Measurements from ENCODE around the gene SLC25A24.
"Not testable (repeated sequence)": the region's sequence is repeated elsewhere in the genome, so short reads cannot be mapped to it uniquely, and the experiment has no call there.

SLC25A24 gene

DNA sequence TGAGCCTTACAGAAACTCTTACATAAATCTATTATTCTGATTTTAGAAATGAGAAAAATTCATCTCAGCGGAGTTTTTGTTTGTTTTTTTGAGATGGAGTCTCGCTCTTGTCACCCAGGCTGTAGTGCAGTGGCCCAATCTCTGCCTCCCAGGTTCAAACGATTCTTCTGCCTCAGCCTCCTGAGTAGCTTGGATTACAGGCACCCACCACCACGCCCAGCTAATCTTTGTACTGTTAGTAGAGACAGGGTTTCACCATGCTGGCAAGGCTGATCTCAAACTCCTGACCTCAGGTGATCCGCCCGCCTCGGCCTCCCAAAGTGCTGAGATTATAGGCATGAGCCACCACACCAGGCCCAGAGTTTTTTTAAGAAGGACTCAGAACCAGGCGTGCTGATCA, 60.6 kb downstream of the SLC25A24 start:
- not testable (repeated sequence) for DNase-seq (ENCODE audit: low read depth)

GRCh38 chr1:108133148-108133547, 67.0 kb downstream of the SLC25A24 start:
- DNase-seq (ENCODE audit: low read depth) = not testable (repeated sequence)

DNA sequence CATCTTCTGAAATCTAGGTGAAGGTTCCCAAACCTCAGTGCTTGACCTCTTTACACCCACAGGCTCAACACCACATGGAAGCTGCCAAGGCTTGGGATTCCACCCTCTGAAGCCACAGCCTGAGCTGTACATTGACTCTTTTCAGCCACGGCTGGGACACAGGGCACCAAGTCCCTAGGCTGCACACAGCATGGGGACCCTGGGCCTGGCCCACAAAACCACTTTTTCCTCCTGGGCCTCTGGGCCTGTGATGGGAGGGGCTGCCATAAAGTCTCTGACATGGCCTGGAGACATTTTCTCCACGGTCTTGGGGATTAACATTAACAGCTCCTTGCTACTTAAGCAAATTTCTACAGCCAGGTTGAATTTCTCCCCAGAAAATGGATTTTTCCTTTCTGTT, 67.8 kb downstream of the SLC25A24 start:
- DNase-seq (ENCODE audit: low read depth) = not testable (repeated sequence)

DNA sequence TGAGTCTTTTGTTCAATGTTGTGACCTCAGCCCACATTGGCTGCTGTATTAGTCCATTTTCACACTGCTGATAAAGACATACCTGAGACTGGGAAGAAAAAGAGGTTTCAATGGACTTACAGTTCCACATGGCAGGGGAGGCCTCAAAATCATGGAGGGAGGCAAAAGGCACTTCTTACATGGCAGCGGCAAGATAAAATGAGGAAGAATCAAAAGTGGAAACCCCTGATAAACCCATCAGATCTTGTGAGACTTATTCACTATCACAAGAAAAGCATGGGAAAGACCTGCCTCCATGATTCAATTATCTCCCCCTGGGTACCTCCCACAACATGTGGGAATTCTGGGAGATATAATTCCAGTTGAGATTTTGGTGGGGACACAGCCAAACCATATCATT, 68.9 kb downstream of the SLC25A24 start:
- not testable (repeated sequence) for DNase-seq (ENCODE audit: low read depth)

DNA sequence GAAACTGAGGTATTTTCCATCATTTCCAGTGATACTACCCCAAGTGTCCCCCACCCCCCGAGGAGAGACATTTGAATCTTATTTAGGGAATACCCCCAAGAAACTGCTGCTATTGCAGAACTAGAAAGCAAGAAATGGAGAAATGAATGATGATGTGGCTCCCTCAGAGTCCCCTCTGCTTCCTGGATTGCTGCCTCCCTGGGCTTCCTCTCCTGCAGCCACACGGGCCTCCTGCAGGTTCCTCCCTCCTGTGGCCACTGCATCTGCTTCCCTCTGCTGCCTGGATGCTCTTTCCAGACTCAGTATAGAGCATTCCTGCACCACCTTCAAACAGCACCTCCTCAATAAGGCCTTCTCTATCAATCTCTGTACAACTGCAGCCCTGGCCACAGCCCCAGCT, 69.3 kb downstream of the SLC25A24 start:
- no peak for DNase-seq (ENCODE audit: low read depth)

- no peak for DNase-seq (ENCODE audit: low read depth)
Observed at GRCh38 chr1:108129999-108130398, 70.1 kb downstream of the SLC25A24 start.

- DNase-seq (ENCODE audit: low read depth) = peak; percentile 26
Observed at GRCh38 chr1:108125312-108126138, 74.6 kb downstream of the SLC25A24 start.

DNA sequence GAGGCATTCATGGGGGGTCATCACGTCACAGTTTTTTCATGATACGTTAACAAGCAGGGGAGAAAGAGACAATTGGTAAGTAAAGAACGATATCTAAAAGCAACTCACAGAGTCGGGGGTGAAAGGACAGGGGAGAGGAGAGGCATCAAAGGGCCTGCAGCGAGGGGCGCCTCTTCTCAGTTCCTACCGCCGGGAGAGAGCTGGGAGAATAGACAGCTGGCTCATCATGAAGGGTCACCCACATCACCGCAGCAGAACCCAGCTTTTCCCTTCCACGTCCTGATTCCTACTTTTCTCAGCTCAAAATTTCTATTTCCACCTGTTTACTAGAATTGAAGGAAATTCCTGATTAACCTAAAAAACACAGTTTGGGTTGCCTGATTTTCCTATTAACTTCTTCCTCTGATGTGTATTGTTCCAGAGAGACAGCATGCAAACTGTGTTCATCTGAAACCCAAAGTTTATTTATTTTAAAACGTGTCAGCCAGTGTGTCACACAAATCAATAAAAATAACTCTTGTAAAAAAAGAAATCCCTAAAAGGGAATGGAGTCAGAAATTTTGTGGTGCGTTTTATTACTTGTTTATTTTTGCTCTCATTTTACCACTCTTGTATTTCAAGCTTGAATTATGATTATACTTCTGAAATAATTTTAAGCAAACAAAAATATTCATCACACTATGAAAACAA, 75.4 kb downstream of the SLC25A24 start:
- DNase-seq (ENCODE audit: low read depth) = no peak

- no peak for DNase-seq (ENCODE audit: low read depth)
Observed at GRCh38 chr1:108124023-108124422, 76.1 kb downstream of the SLC25A24 start.

- no peak for DNase-seq (ENCODE audit: low read depth)
Observed at GRCh38 chr1:108121358-108122143, 78.6 kb downstream of the SLC25A24 start.

- no peak for DNase-seq (ENCODE audit: low read depth)
Observed at GRCh38 chr1:108120163-108120562, 80.0 kb downstream of the SLC25A24 start.

DNA sequence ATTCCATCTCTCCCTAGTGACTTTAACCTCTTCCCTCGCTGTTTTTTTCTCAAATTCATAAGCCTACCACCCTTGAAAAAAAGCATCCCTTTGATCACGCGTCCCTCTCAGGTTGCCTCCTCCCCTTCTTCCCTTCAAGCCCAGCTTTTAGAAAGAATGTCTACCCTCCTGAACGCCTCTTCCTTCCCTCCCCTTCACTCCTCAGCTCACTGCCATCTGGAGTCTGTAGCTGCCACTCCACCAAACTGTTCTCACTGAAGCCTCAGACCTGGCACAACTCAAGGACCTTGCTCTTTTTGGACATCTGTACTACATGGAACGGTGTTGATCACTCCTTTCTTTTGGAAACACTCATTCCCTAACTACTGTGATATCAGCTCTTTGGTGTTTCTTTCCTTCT, 80.6 kb downstream of the SLC25A24 start:
- no peak for DNase-seq (ENCODE audit: low read depth)

GRCh38 chr1:108117945-108118902, 81.9 kb downstream of the SLC25A24 start:
- no peak for DNase-seq (ENCODE audit: low read depth)

- DNase-seq (ENCODE audit: low read depth) = no peak
Observed at GRCh38 chr1:108117237-108117636, 82.9 kb downstream of the SLC25A24 start.

DNA sequence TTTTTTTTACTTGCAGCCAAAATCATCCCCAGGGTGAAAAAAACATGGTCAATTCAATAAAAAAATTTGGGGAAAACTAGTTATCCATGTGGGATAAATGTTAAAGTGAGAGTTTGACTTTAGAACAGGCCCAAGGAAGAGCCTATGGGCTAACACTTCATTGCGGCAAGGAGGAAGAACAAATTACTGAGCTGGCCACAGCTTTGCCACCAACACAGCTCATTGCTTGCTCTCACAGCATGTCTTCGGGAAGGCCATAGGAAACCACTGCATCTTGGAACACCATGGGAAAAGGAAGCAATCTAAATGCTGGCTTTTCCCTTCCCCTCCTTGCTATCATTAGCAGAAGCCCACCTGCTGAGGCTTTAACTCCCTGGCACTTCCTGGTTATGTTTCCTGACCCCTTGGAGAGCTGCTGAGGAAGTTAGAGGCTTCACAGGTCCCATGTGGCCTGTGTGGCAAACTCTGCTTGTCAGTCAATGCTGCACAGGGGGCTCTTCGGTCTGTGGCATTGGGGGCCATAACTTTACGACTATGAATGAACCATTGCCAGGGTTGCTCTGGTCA, 86.0 kb downstream of the SLC25A24 start:
- DNase-seq (ENCODE audit: low read depth) = no peak

DNA sequence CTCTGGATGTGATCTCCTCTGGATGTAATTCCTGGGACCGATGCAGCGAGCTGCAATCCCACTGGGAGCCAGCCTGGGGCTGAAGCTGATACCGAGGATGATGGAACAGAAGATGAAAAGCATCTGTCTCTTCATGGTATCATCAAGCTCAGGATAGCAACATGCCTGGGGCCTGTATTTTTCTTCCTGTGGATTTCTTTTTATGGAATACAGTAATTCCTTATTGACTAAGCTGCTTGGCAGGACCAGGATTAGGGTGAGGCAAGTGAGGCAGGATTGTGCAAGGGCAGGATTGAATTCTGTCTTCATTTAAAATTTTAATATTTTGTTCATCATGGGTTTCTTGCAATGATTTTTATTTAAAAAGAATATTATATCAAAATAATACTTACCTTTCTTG, 86.6 kb downstream of the SLC25A24 start:
- DNase-seq (ENCODE audit: low read depth) = no peak

DNA sequence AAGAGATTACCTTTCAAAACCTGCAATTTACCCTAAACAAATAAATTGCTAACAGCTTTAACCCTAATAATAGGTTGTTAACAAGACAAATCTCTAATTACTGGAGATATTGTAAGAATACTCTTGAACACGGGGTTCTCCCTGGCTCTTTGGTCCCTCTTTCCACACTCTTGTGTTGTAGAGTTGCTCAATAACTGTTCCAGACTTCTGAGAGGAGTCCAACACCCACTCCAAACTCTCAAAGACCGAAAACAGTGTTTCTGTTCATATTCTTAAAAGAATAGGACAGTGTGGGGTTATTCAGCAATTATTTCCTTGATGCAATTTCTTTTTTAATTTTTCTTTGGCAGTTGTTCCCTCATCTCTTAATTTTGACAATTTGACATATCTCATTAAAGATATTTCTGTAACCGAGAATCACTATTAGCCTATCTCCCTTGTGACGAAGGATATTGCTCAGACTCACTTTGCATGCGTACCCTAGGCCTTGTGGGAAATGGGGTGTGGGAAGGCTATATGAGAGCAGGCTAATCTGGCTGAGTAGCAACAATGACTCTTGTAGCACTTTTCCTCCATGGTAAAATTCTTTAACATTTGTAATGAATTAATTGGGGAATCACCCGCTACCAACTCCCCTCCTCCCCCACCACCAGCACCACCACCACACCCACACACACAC, 90.7 kb downstream of the SLC25A24 start:
- no peak for DNase-seq (ENCODE audit: low read depth)

- no peak for DNase-seq (ENCODE audit: low read depth)
Observed at GRCh38 chr1:108108119-108108518, 92.0 kb downstream of the SLC25A24 start.

- no peak for DNase-seq (ENCODE audit: low read depth)
Observed at GRCh38 chr1:108107658-108108057, 92.5 kb downstream of the SLC25A24 start.

DNA sequence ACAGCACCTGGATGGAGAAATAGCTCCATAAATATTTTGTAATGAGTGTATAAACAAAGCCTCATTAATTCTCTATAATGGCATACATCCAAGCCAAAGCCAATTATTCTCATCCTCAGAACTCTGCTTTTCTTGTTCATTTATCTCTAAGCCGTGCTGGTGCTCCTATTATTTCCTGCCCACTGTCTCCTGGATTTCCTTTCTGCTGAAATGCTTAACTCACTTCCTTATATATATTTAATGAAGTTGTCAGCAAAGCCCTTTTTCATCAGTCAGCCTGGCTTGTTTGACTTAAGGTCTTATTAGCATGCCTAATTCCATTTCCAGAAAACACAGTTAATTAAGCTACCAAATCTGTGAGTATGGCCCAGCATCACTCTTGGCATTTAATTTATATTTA, 93.4 kb downstream of the SLC25A24 start:
- DNase-seq (ENCODE audit: low read depth) = no peak

DNA sequence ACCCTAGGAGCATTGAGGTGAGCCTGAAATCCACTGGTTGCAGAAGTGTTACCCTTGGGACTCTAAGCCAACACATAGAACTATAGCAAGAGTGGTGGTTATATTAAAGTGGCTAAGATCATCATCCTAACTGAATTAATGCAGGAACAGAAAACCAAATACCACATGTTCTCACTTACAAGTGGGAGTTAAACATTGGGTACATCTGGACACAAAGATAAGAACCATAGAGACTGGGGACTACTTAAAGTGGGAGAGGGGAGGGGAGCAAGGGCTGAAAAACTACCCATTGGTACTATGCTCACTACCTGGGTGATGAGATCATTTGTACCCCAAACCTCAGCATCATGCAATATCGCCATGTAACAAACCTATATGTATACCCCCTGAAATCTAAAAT, 100.0 kb downstream of the SLC25A24 start:
- DNase-seq (ENCODE audit: low read depth) = no peak

All from stimulated activated CD8-positive, alpha-beta memory T cell treated with anti-CD3 and anti-CD28 coated beads, Interleukin-7, amount 100 ng/mL, for 24 hours (primary cell).